Activated CD8-positive, alpha-beta T cell treated with anti-CD3 and anti-CD28 coated beads, Interleukin-2, amount 10 ng/mL, durations not matched to agents 7 days and 5 days (primary cell): ENCODE results near the gene SUN1. TPM values are rescaled to one million over a fixed set of nuclear protein-coding genes. Genes with fewer than 3 reads are reported as not detected.
"Not testable (repeated sequence)": the region's sequence is repeated elsewhere in the genome, so short reads cannot be mapped to it uniquely, and the experiment has no call there.

Experiments
- ATAC-seq: fragments of 150-1000 bp; cut with Tn5 transposase; one replicate; pipeline ENCODE4 v1.10.0; 2021; ENCODE audit warnings: moderate library complexity
- CTCF ChIA-PET: fragments of 350-600 bp; sonication (Branson Sonifier 250); formaldehyde crosslinking; loops from one replicate; lab custom pipeline; 2021; ENCODE audit warnings: antibody characterized with exemption; lab: Charles Lee
- POLR2A ChIA-PET: fragments of 350-600 bp; sonication (Branson Sonifier 250); formaldehyde crosslinking; loops from one replicate; lab custom pipeline; 2021; ENCODE audit warnings: antibody characterized with exemption; lab: Charles Lee
- DNase-seq: peaks from one replicate; pipeline ENCODE4 v3.0.0-alpha.2; 2020
- H3K27ac Mint-ChIP-seq: one replicate; pipeline ENCODE4 v1.8.0; 2021; ENCODE audit warnings: mild to moderate bottlenecking, mixed read lengths
- H3K27me3 Mint-ChIP-seq: one replicate; pipeline ENCODE4 v1.8.0; 2021; ENCODE audit warnings: low read depth, mixed read lengths
- H3K36me3 Mint-ChIP-seq: one replicate; pipeline ENCODE4 v1.8.0; 2021; ENCODE audit warnings: low read depth, mixed read lengths
- H3K4me1 Mint-ChIP-seq: one replicate; pipeline ENCODE4 v1.8.0; 2021; ENCODE audit warnings: low read depth, mixed read lengths
- H3K4me3 Mint-ChIP-seq: one replicate; pipeline ENCODE4 v1.8.0; 2021; ENCODE audit warnings: mild to moderate bottlenecking, mixed read lengths
- H3K9me3 Mint-ChIP-seq: one replicate; pipeline ENCODE4 v1.8.0; 2022; ENCODE audit warnings: mixed read lengths; ENCODE audit not compliant: insufficient read depth
- total RNA-seq, 2 experiments: library from RNA; stranded (reverse); gene quantifications; one replicate each; pipeline ENCODE4 v1.2.3, GENCODE V29; 2021

The SUN1 gene
- total RNA-seq, 2 experiments from 2014 or later = 38.4 to 39.7 TPM

DNA sequence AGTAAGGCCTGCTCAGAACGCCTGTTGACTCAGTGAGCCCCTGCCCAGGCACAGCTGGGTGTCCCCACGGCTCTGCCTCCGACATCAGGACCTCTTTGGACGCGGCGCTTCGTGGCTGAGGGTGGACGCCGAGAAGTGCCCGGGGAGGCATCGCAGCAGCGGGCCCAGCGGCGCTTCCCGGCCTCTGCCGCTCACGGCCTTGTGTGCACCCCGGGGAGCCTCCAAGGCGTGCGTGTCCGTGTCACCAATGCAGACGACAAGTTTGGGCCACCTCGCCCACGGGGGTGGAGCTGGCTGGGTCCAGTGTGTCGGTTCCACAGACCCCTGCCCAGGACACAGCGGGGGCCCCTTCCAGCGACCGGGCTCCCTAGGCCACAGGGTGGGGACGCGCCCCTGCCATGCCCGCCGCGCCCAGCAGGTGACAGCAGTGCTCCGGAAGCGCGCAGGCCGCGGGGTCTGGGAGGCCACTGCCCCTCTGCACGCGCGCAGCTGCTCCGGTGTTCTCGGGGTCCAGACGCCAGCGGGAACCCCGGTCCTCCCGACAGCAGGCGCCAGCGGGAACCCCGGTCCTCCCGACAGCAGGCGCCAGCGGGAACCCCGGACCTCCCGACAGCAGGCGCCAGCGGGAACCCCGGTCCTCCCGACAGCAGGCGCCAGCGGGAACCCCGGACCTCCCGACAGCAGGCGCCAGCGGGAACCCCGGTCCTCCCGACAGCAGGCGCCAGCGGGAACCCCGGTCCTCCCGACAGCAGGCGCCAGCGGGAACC, 76.5 kb downstream of the SUN1 start:
- ATAC-seq (peak; percentile 78), DNase-seq (peak; percentile 69)
- not testable (repeated sequence) for H3K36me3 Mint-ChIP-seq, H3K4me3 Mint-ChIP-seq, H3K27ac Mint-ChIP-seq, H3K9me3 Mint-ChIP-seq, H3K27me3 Mint-ChIP-seq
- ChIA-PET POLR2A (interaction anchor here (0.6 to 1.9 kb wide), 2 partner anchors 14 to 1511 kb away, joined by 4 to 5 read pairs (median 5); no protein-coding TSS in a partner anchor), CTCF (interaction anchor here (0.9 to 2.5 kb wide), 7 partner anchors 14 to 268 kb away, joined by 3 to 12 read pairs (median 4); partner anchors contain the start of gene COX19)
- H3K4me1 Mint-ChIP-seq = peaks cover 11% of the 10 kb centered on the region

DNA sequence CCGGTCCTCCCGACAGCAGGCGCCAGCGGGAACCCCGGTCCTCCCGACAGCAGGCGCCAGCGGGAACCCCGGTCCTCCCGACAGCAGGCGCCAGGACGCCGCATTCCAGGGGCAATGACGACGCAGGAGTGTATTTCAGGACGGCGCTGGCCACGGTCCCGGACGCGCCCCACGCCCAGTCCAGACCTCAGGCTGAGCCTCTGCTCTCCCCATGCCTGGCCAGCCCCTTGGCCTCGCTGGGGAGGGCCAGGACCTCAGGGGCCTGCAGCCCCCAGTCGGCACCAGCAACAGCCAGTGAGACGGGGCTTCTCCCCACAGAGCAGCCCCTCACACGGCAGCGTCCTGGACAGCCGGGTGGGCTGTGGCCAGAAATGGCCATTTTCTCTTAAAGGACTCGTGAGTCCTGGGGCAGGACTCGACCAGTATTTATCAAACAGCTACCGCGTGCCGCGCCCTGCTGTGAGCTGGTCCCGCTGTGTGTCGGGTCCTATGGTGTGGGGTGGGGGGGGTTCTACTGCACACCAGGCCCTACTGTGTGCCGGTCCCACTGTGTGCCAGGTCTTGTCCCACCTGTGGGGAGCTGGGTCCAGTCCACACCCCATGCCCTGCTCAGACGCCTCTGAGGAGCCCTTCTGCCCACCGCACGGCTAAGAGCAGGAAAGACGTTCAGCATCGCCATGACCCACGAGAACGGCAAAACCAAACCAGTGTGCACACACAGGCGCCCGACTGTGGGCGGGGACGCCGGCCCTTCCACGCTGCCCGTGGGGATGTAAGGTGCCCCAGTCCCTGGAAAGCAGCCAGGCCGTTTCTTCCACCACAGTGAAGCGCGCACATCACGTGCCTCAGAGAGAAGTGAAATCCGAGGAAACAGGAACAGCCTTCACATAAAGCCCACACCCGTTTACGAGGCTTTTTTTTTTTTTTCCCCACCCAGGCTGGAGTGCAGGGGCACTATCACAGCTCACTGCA, 77.4 kb downstream of the SUN1 start:
- Mint-ChIP-seq H3K4me3 (peak overlapping the region; percentile 12), H3K36me3 (no peaks in the 10 kb centered on the region), H3K4me1 (peaks cover 11% of the 10 kb centered on the region), H3K27me3 (no peaks in the 10 kb centered on the region), H3K27ac (peak overlapping the region; percentile 43), H3K9me3 (no peaks in the 10 kb centered on the region)
- POLR2A ChIA-PET = interaction anchor here (0.7 to 1.4 kb wide), 3 partner anchors 14 to 65 kb away, joined by 3 to 5 read pairs (median 4); partner anchors contain the start of genes ADAP1 and COX19
- DNase-seq (no peak), ATAC-seq (peak; percentile 16)
- CTCF ChIA-PET = interaction anchor here (0.9 to 2.0 kb wide), 9 partner anchors 12 to 267 kb away, joined by 3 to 9 read pairs (median 4); partner anchors contain the start of genes ADAP1 and COX19

DNA sequence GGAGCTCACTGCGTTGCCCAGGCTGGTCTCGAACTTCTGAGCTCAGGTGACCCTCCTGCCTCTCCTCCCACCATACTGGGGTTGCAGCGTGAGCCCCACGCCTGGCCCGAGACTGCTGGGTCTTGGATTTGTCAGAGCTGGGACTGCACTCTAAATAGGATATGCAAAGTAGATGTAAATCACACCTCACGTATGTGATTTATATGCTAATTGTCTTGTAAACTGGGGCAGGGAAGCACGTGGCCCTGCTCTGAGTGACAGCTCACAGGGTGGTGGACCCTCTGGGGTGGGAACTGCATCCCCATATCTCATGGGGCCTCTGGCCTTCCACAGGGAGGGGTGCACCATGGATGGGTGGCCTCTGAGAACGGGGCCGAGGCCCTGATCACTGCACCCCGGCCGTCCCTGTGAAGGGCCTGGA, 78.2 kb downstream of the SUN1 start:
- no peaks in the 10 kb centered on the region for H3K9me3 Mint-ChIP-seq
- CTCF ChIA-PET = interaction anchor here (0.9 to 2.0 kb wide), 5 partner anchors 11 to 83 kb away, joined by 3 to 9 read pairs (median 7); partner anchors contain the start of gene ADAP1
- peak overlapping the region; percentile 43 for H3K27ac Mint-ChIP-seq

GRCh38 chr7:910931-911431, 78.7 kb downstream of the SUN1 start:
- DNase-seq (no peak), ATAC-seq (no peak)
- H3K36me3 Mint-ChIP-seq = no peaks in the 10 kb centered on the region
- H3K4me3 Mint-ChIP-seq = no peak overlapping the region
- no peak overlapping the region for H3K27ac Mint-ChIP-seq
- ChIA-PET POLR2A (interaction anchor here (1.2 kb wide), 1 partner anchor 64 kb away, joined by 4 read pairs; the partner anchor contains the start of gene COX19), CTCF (interaction anchor here (1.4 to 2.0 kb wide), 3 partner anchors 11 to 82 kb away, joined by 7 to 9 read pairs (median 8); partner anchors contain the start of gene ADAP1)
- no peaks in the 10 kb centered on the region for H3K27me3 Mint-ChIP-seq
- no peaks in the 10 kb centered on the region for H3K9me3 Mint-ChIP-seq
- H3K4me1 Mint-ChIP-seq = peaks cover 11% of the 10 kb centered on the region

More for the DNA sequence above, 78.2 kb downstream of the SUN1 start:
- H3K4me1 Mint-ChIP-seq = peaks cover 11% of the 10 kb centered on the region
- POLR2A ChIA-PET = interaction anchor here (1.2 to 1.4 kb wide), 2 partner anchors 13 to 65 kb away, joined by 4 to 5 read pairs; partner anchors contain the start of gene COX19
- no peak for DNase-seq
- no peak for ATAC-seq
- peak overlapping the region; percentile 34 for H3K4me3 Mint-ChIP-seq
- no peaks in the 10 kb centered on the region for H3K27me3 Mint-ChIP-seq
- no peaks in the 10 kb centered on the region for H3K36me3 Mint-ChIP-seq

DNA sequence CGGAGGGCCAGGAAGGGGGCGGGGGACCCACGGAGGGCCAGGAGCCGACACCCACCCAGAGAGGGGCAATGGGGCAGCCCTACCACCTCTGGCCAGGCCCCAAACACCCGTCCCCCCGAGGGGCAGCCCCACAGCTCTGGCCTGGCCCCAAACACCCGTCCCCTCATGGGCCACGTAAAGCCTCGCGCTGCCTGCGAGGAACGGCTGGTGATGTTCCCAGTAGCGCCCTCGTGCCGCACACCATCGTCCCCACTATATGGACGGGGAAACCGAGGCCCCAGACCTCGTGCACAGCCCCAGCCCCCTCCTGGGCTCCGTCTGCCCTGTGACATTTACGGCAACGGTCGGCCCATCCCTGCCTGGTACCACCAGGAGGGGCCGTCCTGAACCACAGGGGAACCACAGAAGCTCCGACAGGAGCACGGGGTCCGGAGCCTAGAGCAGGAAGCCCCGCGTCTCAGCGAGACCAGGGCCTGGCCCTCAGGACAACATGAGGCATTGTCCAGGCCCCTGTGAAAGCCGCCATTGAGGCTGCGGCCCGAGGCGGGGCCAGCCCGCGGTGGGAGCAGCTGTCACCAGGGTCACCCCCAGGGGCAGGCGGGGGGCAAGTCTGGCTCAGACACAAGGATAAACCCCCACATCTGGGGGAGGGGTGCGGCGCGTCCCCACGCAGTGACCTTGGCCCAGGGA, 79.7 kb downstream of the SUN1 start:
- no peak for DNase-seq
- Mint-ChIP-seq H3K4me1 (peaks cover 11% of the 10 kb centered on the region), H3K27me3 (no peaks in the 10 kb centered on the region), H3K27ac (no peak overlapping the region), H3K4me3 (no peak overlapping the region), H3K9me3 (no peaks in the 10 kb centered on the region), H3K36me3 (no peaks in the 10 kb centered on the region)
- POLR2A ChIA-PET = no interaction called here
- no peak for ATAC-seq
- CTCF ChIA-PET = no interaction called here

DNA sequence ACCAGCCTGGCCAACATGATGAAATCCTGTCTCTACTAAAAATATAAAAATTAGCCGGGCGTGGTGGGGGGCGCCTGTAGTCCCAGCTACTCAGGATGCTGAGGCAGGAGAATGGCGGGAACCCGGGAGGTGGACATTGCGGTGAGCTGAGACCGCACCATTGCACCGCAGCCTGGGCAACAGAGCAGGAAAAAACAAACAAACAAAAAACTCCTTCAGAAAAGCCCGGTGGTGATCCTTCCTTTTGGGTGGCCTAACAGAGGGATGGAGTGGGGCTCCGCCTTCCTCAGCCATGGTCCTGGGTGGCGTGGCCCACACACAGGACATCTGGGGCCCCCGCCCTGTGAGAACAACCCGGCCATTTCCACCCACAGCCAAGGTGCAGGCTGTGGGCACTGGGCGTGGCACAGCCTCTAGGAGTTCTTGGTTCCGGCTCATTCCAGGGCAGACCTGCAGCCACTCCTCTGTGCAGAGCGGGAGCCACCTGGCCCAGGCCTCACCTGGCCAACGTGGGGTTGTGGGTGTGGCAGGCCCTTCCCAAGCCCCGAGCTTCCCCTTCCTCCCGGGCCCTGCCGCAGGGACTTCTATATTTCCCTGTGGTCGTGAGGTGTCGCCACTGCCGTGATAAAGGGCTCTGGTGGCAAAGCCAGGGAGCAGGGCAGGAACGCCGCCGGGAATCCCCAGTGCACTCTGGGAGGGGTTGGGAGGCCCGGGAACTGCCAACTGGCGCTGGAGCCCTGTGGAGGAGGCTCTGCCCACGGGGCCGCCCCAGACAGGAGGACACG, 81.7 kb downstream of the SUN1 start:
- CTCF ChIA-PET = no interaction called here
- DNase-seq (no peak), ATAC-seq (no peak)
- H3K27me3 Mint-ChIP-seq = no peaks in the 10 kb centered on the region
- POLR2A ChIA-PET = no interaction called here
- no peak overlapping the region for H3K27ac Mint-ChIP-seq
- H3K4me3 Mint-ChIP-seq = no peak overlapping the region
- no peaks in the 10 kb centered on the region for H3K36me3 Mint-ChIP-seq
- no peaks in the 10 kb centered on the region for H3K9me3 Mint-ChIP-seq
- peaks cover 11% of the 10 kb centered on the region for H3K4me1 Mint-ChIP-seq

DNA sequence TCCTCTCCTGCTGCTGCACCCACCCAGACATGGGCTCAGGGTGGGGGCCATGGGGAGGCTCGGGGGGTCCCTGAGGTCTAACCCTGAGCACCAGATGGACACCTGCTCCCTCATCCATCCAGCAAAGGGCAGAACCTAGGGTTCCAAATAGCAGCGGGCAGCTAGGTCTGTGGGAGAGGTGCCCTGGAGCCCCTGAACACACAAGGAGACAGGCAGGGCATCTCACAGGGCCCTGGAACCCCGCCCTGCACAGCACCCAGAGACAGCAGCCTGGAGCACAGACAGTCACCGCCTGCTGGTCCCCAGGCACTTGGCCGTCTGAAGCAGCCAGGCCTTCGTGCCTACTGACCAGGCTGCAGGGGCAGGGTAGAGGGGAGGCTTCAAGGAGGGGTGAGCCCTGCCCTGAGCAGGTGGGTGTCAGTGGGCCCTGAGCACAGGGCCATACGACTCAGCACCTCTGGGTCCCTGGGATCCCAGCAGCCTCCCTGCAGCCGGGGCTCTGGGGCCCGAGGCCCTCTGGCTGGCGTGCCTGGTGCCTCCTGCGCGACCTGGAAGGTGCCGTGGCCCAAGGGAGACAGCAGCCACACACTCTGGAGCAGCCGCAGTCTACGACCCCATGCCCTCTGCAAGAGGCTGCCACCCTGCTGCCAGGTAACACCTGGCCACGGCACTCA, 82.4 kb downstream of the SUN1 start:
- Mint-ChIP-seq H3K9me3 (no peaks in the 10 kb centered on the region), H3K27me3 (no peaks in the 10 kb centered on the region), H3K27ac (no peak overlapping the region), H3K36me3 (no peaks in the 10 kb centered on the region), H3K4me3 (no peak overlapping the region), H3K4me1 (peaks cover 10% of the 10 kb centered on the region)
- POLR2A ChIA-PET = no interaction called here
- DNase-seq (no peak), ATAC-seq (no peak)
- CTCF ChIA-PET = no interaction called here

- CTCF ChIA-PET = no interaction called here
- H3K4me3 Mint-ChIP-seq = no peak overlapping the region
- H3K9me3 Mint-ChIP-seq = no peaks in the 10 kb centered on the region
- POLR2A ChIA-PET = no interaction called here
- no peaks in the 10 kb centered on the region for H3K36me3 Mint-ChIP-seq
- H3K27me3 Mint-ChIP-seq = no peaks in the 10 kb centered on the region
- H3K4me1 Mint-ChIP-seq = peaks cover 2% of the 10 kb centered on the region
- DNase-seq (no peak), ATAC-seq (no peak)
- peak overlapping the region; percentile 46 for H3K27ac Mint-ChIP-seq
Measured at GRCh38 chr7:915291-916218, 83.3 kb downstream of the SUN1 start.

GRCh38 chr7:916291-916941, 84.1 kb downstream of the SUN1 start:
- H3K36me3 Mint-ChIP-seq = peaks cover 4% of the 10 kb centered on the region
- CTCF ChIA-PET = no interaction called here

More at GRCh38 chr7:916291-916941, 84.1 kb downstream of the SUN1 start:
- peaks cover 9% of the 10 kb centered on the region for H3K4me1 Mint-ChIP-seq
- POLR2A ChIA-PET = no interaction called here
- DNase-seq (no peak), ATAC-seq (no peak)
- no peak overlapping the region for H3K4me3 Mint-ChIP-seq
- H3K27ac Mint-ChIP-seq = no peak overlapping the region
- no peaks in the 10 kb centered on the region for H3K27me3 Mint-ChIP-seq
- H3K9me3 Mint-ChIP-seq = no peaks in the 10 kb centered on the region
